D721Med (cell line): ENCODE data around the gene VPS35L.

Experiments used
- DNase-seq: peaks from one replicate; pipeline ENCODE4 v3.0.0; 2011; ENCODE audit warnings: low spot score; ENCODE audit not compliant: insufficient read length
- FAIRE-seq: peaks from 2 replicates; lab custom pipeline; 2011; peaks lifted over from hg19 to GRCh38; lab: Jason Lieb, UNC
- TF ChIP-seq, protein P1 (sequence below): IDR thresholded peaks from 2 replicates; pipeline ENCODE4 v1.5.1; 2012; ENCODE audit warnings: mild to moderate bottlenecking, control low read depth; ENCODE audit not compliant: insufficient read depth; ENCODE audit errors: missing control alignments

VPS35L gene, protein sequence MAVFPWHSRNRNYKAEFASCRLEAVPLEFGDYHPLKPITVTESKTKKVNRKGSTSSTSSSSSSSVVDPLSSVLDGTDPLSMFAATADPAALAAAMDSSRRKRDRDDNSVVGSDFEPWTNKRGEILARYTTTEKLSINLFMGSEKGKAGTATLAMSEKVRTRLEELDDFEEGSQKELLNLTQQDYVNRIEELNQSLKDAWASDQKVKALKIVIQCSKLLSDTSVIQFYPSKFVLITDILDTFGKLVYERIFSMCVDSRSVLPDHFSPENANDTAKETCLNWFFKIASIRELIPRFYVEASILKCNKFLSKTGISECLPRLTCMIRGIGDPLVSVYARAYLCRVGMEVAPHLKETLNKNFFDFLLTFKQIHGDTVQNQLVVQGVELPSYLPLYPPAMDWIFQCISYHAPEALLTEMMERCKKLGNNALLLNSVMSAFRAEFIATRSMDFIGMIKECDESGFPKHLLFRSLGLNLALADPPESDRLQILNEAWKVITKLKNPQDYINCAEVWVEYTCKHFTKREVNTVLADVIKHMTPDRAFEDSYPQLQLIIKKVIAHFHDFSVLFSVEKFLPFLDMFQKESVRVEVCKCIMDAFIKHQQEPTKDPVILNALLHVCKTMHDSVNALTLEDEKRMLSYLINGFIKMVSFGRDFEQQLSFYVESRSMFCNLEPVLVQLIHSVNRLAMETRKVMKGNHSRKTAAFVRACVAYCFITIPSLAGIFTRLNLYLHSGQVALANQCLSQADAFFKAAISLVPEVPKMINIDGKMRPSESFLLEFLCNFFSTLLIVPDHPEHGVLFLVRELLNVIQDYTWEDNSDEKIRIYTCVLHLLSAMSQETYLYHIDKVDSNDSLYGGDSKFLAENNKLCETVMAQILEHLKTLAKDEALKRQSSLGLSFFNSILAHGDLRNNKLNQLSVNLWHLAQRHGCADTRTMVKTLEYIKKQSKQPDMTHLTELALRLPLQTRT

DNA sequence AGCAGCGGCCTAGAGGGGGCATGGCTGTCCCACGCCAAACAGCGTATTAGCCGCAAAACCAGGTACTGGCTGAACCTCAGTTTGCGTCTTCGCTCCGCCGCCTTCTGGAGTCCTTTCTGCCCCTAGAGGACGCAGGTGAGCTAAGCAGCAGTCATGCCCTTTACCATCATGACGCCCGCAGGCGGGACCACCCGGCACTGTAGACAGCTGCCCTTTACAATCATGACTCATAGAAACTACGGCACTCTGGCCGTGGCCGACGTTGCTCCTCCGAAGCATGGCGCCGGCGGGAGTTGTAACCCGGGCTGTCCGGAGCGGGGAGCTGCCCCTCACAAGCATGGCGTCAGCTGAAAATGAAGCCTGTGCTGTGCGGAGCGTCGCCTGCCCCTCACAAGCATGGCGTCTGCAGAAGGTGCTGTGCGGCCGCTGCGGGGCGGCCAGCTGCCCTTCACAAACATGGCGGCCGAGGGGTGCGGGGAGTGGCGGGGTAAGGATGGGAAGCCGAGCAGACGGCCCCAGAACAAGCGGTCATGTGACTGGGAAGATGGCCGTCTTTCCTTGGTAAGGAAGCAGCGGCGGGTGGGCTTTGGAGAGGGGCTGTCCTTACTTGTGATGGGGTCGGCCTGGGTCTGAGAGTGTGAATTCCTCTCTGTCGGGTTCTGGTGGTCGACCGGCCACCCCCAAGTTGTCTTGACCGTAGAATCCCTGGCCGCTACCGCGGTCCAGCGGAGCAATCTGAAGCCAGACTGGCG lies at the start of gene VPS35L:
Gene VPS35L, plus strand, starts transcription at position 518 of the 752 bp plus-strand sequence. Its CDS starts 27 bp downstream, at position 545.
- TF ChIP-seq, protein P1, sequence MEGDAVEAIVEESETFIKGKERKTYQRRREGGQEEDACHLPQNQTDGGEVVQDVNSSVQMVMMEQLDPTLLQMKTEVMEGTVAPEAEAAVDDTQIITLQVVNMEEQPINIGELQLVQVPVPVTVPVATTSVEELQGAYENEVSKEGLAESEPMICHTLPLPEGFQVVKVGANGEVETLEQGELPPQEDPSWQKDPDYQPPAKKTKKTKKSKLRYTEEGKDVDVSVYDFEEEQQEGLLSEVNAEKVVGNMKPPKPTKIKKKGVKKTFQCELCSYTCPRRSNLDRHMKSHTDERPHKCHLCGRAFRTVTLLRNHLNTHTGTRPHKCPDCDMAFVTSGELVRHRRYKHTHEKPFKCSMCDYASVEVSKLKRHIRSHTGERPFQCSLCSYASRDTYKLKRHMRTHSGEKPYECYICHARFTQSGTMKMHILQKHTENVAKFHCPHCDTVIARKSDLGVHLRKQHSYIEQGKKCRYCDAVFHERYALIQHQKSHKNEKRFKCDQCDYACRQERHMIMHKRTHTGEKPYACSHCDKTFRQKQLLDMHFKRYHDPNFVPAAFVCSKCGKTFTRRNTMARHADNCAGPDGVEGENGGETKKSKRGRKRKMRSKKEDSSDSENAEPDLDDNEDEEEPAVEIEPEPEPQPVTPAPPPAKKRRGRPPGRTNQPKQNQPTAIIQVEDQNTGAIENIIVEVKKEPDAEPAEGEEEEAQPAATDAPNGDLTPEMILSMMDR = peak; percentile 37
- FAIRE-seq = no peak
- peak; percentile 83 for DNase-seq

DNA sequence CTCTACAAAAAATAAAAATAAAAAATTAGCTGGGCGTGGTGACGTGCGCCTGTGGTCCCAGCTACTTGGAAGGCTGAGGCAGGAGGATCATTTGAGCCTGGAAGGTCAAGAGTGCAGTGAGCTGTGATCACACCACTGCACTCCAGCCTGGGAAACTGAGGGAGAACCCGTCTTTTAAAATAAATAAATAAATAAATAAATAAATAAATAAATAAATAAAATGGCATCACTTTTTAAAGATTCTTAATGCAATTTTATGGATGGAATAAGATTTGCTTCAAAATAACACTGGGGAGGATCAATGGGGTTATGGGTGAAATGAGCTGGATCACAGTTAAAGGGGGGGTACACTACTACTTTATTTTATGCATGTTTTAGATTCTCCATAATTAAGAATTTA lies 48.5 kb upstream of the VPS35L start:
- no peak for FAIRE-seq
- no peak for DNase-seq
- TF ChIP-seq, protein P1 = no peak

DNA sequence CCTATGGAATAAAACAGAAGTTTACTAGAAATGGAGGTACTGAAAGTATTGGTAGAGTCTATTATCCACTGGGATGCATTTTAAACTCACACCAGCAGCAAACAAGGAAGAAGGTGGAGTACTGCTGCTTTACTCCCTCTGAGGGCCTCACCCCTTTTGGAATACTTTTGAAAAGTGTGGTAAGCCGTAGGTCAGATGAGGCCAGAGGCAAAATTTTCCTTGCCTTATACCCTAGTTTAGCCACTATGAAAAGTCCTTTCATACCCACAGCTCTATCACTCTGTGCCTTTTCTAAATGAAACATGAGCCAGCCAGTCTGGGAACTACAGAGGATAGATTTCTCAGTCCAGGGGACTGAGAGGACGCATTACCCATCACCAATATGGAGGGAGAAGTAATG lies 47.6 kb upstream of the VPS35L start:
- DNase-seq (no peak), FAIRE-seq (no peak)
- TF ChIP-seq, protein P1 = no peak

DNA sequence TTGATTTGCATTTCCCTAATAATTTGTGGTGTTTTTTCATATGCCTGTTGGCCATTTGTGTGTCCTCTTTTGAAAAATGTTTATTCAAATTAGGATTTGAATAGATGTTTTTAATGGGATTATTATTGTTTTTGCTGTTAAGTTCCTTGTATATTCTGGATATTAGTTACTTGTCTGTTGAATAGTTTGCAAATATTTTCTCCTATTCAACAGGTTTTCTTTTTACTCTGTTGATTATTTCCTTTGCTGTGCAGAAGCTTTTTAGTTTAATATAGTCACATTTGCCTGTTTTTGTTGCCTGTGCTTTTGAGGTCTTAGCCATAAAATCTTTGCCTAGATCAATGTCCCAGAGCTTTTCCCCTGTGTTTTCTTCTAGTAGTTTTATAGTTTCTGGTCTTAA lies 43.2 kb upstream of the VPS35L start:
- no peak for FAIRE-seq

DNA sequence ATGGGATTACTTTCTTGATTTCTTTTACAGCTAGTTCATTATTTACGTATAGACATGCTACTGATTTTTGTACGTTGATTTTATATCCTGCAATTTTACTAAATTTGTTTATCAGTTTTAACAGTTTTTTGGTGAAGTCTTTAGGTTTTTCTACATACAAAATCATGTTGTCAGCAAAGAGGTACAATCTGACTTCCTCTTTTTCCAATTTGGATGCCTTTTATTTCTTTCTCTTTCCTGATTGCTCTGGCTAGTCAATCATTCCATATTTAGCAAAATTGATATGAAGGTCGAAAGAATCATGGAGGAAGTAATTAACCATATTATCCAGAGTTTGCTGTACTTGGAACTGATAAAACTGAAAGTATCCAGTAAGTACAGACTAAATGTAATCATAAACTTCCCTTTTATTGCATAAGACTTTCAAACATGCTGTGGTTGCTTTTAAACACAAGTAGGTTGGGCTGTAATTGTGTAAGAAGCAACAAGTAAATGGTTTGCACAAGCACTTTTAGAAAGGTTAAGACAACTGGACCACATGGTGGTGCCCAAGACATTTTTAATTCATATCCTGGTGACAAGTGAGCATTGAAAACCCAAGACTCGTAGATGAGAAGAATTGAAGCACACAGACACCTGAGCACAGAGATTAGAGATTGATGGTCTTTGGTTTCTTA lies 42.0 kb upstream of the VPS35L start:
- DNase-seq (no peak), FAIRE-seq (no peak)
- TF ChIP-seq, protein P1 = no peak

More for the DNA sequence above, 43.2 kb upstream of the VPS35L start:
- TF ChIP-seq, protein P1 = no peak
- DNase-seq = no peak

DNA sequence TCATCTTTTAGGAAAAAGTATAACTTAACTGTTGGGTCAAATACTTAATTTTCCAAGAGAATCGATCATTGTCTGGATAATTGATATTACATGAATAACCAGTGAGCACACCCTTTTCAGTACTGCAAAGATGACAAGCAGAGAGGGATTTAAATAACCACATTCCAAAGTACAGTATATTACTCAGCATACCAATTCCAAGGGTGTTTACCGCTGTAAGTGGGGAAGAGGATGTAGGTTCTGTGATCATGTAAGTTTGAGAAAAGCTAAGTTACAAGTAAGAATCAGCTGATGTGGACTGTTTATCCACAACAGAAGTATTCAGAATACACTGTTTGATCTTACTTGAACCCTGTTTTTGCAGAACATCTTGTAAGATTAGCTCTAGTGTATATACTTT lies 39.7 kb upstream of the VPS35L start:
- DNase-seq (no peak), FAIRE-seq (no peak)
- TF ChIP-seq, protein P1 = no peak
